ENCODE data around the gene SEMA7A. TPM values are rescaled to one million over a fixed set of nuclear protein-coding genes. Genes with fewer than 3 reads are reported as not detected.
"Not testable (repeated sequence)": the region's sequence is repeated elsewhere in the genome, so short reads cannot be mapped to it uniquely, and the experiment has no call there.

SEMA7A gene
- total RNA-seq, 2 donors from 2014 or later: 8.1 to 8.2 TPM

DNA sequence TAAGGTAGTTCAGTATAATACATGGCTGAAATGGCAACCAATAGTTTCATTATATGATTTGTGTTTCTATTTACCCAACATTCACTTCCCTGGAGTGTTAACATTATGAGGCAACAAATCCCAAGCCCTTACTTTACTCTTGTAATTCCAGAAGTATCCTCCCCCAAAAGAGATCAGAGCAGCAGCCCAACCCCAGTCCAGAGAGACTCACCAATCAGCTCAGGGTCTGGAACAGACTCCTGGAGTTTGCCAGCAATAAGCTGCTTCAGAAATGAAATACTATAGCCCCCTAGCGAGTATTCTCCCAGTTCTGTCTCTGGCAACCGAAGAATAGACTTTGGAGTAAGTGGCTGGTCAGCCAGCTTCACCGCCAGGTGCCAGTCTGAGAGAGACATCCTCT is 24.7 kb upstream of the SEMA7A start:
- H3K4me3 ChIP-seq (ENCODE audit: low read length): no peak overlapping the region
- 89 to 94% methylated on average over 3 of the region's 3 CpGs for WGBS, 2 experiments (ENCODE audit: insufficient coverage in 1 of 2, insufficient read length in 1 of 2)
- H3K27me3 Mint-ChIP-seq (ENCODE audit: insufficient read depth): no peaks in the 10 kb centered on the region
- H3K9me3 Mint-ChIP-seq: peaks cover 3% of the 10 kb centered on the region
- DNase-seq: no peak
- no peaks in the 10 kb centered on the region for H3K27me3 ChIP-seq (ENCODE audit: control insufficient read depth, insufficient read depth, low read length, poor library complexity, severe bottlenecking)
- no peak overlapping the region for H3K27ac Mint-ChIP-seq
- H3K4me3 Mint-ChIP-seq: no peak overlapping the region
- H3K9ac ChIP-seq (ENCODE audit: extremely low read depth, low read length, poor library complexity, severe bottlenecking): no peak overlapping the region
- TF ChIP-seq, protein P1, sequence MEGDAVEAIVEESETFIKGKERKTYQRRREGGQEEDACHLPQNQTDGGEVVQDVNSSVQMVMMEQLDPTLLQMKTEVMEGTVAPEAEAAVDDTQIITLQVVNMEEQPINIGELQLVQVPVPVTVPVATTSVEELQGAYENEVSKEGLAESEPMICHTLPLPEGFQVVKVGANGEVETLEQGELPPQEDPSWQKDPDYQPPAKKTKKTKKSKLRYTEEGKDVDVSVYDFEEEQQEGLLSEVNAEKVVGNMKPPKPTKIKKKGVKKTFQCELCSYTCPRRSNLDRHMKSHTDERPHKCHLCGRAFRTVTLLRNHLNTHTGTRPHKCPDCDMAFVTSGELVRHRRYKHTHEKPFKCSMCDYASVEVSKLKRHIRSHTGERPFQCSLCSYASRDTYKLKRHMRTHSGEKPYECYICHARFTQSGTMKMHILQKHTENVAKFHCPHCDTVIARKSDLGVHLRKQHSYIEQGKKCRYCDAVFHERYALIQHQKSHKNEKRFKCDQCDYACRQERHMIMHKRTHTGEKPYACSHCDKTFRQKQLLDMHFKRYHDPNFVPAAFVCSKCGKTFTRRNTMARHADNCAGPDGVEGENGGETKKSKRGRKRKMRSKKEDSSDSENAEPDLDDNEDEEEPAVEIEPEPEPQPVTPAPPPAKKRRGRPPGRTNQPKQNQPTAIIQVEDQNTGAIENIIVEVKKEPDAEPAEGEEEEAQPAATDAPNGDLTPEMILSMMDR (conservative IDR thresholded peaks at IDR 0.05): no peak
- H3K9me3 ChIP-seq (ENCODE audit: control insufficient read depth, low read length): peaks cover 4% of the 10 kb centered on the region
- peaks cover 6% of the 10 kb centered on the region for H3K4me1 ChIP-seq (ENCODE audit: control insufficient read depth, insufficient read depth, low read length)
- H3K27ac ChIP-seq (ENCODE audit: low read depth, low read length): no peak overlapping the region
- peaks cover 26% of the 10 kb centered on the region for H3K4me1 Mint-ChIP-seq
- H3K36me3 Mint-ChIP-seq (ENCODE audit: low read depth): peaks cover 30% of the 10 kb centered on the region
- H3K36me3 ChIP-seq (ENCODE audit: control insufficient read depth, insufficient read depth, low read length): peaks cover 19% of the 10 kb centered on the region

DNA sequence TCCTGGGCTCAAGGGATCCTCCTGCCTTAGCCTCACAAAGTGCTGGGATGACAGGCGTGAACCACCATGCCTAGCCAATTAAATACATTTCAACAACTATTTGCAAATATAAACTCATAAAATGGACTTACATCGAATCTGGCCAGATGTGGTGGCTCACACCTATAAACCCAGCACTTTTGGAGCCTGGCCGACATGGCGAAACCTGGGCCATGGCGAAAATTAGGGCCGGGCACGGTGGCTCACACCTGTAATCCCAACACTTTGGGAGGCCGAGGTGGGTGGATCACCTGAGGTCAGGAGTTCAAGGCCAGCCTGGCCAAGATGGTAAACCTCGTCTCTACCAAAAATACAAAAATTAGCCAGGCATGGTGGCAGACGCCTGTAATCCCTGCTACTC is 23.3 kb upstream of the SEMA7A start:
- 90 to 94% methylated on average over 7 to 10 of the region's 10 CpGs for WGBS, 2 experiments (ENCODE audit: insufficient coverage in 1 of 2, insufficient read length in 1 of 2)
- not testable (repeated sequence) for H3K4me3 ChIP-seq (ENCODE audit: low read length); H3K9me3 Mint-ChIP-seq; H3K27me3 ChIP-seq (ENCODE audit: control insufficient read depth, insufficient read depth, low read length, poor library complexity, severe bottlenecking); H3K4me1 ChIP-seq (ENCODE audit: control insufficient read depth, insufficient read depth, low read length); H3K9me3 ChIP-seq (ENCODE audit: control insufficient read depth, low read length); DNase-seq; H3K27ac ChIP-seq (ENCODE audit: low read depth, low read length); H3K27me3 Mint-ChIP-seq (ENCODE audit: insufficient read depth); H3K4me3 Mint-ChIP-seq; H3K9ac ChIP-seq (ENCODE audit: extremely low read depth, low read length, poor library complexity, severe bottlenecking); H3K27ac Mint-ChIP-seq
- H3K4me1 Mint-ChIP-seq: peaks cover 27% of the 10 kb centered on the region
- H3K36me3 ChIP-seq (ENCODE audit: control insufficient read depth, insufficient read depth, low read length): peaks cover 19% of the 10 kb centered on the region
- peaks cover 35% of the 10 kb centered on the region for H3K36me3 Mint-ChIP-seq (ENCODE audit: low read depth)

DNA sequence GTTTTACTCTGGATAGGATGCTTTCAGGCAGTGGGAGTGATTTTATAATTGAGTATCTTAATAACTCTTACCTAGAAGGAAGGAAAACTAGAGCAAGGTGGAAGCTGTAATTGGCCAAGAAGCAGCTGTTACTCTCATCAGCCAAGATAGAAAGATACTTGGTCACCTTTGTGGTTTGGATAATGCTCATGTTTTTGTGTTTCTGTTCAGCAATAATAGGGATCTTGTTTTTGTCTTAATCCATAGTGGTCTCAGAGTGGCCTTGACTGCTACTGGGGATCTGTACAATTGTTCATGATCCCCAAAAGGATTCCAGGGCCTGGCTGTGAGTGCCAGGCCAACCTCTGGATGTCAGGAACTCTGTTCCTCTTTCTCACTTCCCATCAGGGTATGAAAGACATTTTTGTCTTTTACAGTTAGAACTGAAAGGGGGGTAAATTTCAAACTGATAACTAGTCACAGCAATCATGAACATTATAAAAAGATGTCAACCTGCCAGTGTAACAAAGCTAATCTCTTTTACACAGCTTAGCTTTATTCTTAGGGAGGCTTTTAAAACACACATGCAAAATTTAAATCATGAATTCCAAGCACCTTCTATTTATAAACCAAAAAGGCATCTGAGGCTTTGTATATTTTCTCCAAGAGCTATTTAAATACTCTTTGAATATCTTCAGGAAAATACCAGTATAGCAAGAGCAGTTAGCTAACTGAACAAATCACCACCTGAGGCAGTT is 21.2 kb upstream of the SEMA7A start:
- Histone ChIP-seq H3K27me3 (ENCODE audit: control insufficient read depth, insufficient read depth, low read length, poor library complexity, severe bottlenecking) (no peaks in the 10 kb centered on the region), H3K9ac (ENCODE audit: extremely low read depth, low read length, poor library complexity, severe bottlenecking) (no peak overlapping the region), H3K9me3 (ENCODE audit: control insufficient read depth, low read length) (no peaks in the 10 kb centered on the region), H3K4me1 (ENCODE audit: control insufficient read depth, insufficient read depth, low read length) (peaks cover 8% of the 10 kb centered on the region), H3K4me3 (ENCODE audit: low read length) (no peak overlapping the region), H3K36me3 (ENCODE audit: control insufficient read depth, insufficient read depth, low read length) (peaks cover 23% of the 10 kb centered on the region), H3K27ac (ENCODE audit: low read depth, low read length) (no peak overlapping the region)
- TF ChIP-seq, protein P1 (conservative IDR thresholded peaks at IDR 0.05): no peak
- no peaks in the 10 kb centered on the region for H3K9me3 Mint-ChIP-seq
- peaks cover 43% of the 10 kb centered on the region for H3K36me3 Mint-ChIP-seq (ENCODE audit: low read depth)
- no peak overlapping the region for H3K27ac Mint-ChIP-seq
- no peaks in the 10 kb centered on the region for H3K27me3 Mint-ChIP-seq (ENCODE audit: insufficient read depth)
- DNase-seq: no peak
- H3K4me1 Mint-ChIP-seq: peaks cover 17% of the 10 kb centered on the region
- no peak overlapping the region for H3K4me3 Mint-ChIP-seq

All from endodermal cell (in vitro differentiated cells).